Fibroblast of skin of left biceps (primary cell): ENCODE data around the gene PDIA2.
A peak's percentile ranks its signal among the peaks of the same experiment; 100 is the strongest.
"Not testable (repeated sequence)": the region's sequence is repeated elsewhere in the genome, so short reads cannot be mapped to it uniquely, and the experiment has no call there.

Source experiments
- DNase-seq, 2 experiments: peaks; one replicate each; pipeline ENCODE4 v3.0.0-alpha.2; 2013; ENCODE audit warnings: low read depth in 2 of 2

Gene PDIA2

GRCh38 chr16:283033-283805 lies at the start of gene PDIA2:
Gene PDIA2, plus strand, starts transcription at chr16:283164. Its CDS starts 6 bp downstream, at chr16:283170.
- no peak for DNase-seq

GRCh38 chr16:234468-235305 lies 48.3 kb upstream of the PDIA2 start, which contains the start of gene FAM234A:
Gene FAM234A, plus strand, starts transcription at chr16:234821. Its CDS starts 19,593 bp downstream, at chr16:254414.
- DNase-seq: peak; percentile 60 to 70

GRCh38 chr16:239948-240277 lies 43.1 kb upstream of the PDIA2 start:
- DNase-seq: no peak

- no peak for DNase-seq
Observed at GRCh38 chr16:240559-240958, 42.4 kb upstream of the PDIA2 start.

GRCh38 chr16:242281-242680 lies 40.7 kb upstream of the PDIA2 start:
- DNase-seq: no peak

GRCh38 chr16:243348-243747 lies 39.6 kb upstream of the PDIA2 start:
- DNase-seq: no peak

- DNase-seq: no peak
Observed at GRCh38 chr16:245105-245504, 37.9 kb upstream of the PDIA2 start.

GRCh38 chr16:247027-247426 lies 35.9 kb upstream of the PDIA2 start:
- DNase-seq: no peak

GRCh38 chr16:249431-249830 lies 33.5 kb upstream of the PDIA2 start:
- DNase-seq: no peak

GRCh38 chr16:252366-253337 lies 30.3 kb upstream of the PDIA2 start:
- no peak for DNase-seq

- no peak for DNase-seq
Observed at GRCh38 chr16:253833-254232, 29.1 kb upstream of the PDIA2 start.

GRCh38 chr16:254461-254860 lies 28.5 kb upstream of the PDIA2 start:
- DNase-seq: no peak

GRCh38 chr16:255183-255582 lies 27.8 kb upstream of the PDIA2 start:
- no peak for DNase-seq

GRCh38 chr16:258091-258490 lies 24.9 kb upstream of the PDIA2 start:
- not testable (repeated sequence) for DNase-seq

GRCh38 chr16:259226-259625 lies 23.7 kb upstream of the PDIA2 start:
- no peak for DNase-seq

- no peak for DNase-seq
Observed at GRCh38 chr16:259814-260253, 23.1 kb upstream of the PDIA2 start.

- DNase-seq: no peak
Observed at GRCh38 chr16:260326-260725, 22.6 kb upstream of the PDIA2 start.

- DNase-seq: no peak
Observed at GRCh38 chr16:261031-261691, 21.8 kb upstream of the PDIA2 start.

GRCh38 chr16:262121-262745 lies 20.7 kb upstream of the PDIA2 start:
- DNase-seq: no peak

GRCh38 chr16:263182-263774 lies 19.7 kb upstream of the PDIA2 start:
- DNase-seq: no peak
